Neural cell (in vitro differentiated cells): Measurements from ENCODE around the gene OS9. TPM values are rescaled to one million over a fixed set of nuclear protein-coding genes. Genes with fewer than 3 reads are reported as not detected.

Source experiments
- H2AFZ ChIP-seq: fragments of 200-600, 300-800 bp; sonication (generic), shearing (Covaris generic); 2 replicates; pipeline ENCODE4 v1.6.0; 2014; ENCODE audit warnings: low read depth, mild to moderate bottlenecking, antibody characterized with exemption, low read length, moderate library complexity
- H3F3A ChIP-seq: fragments of 200-600 bp; shearing (Covaris generic); 2 replicates; pipeline ENCODE4 v1.6.1; 2016; ENCODE audit warnings: mild to moderate bottlenecking, moderate library complexity, mixed read lengths, antibody characterized with exemption, low read length; ENCODE audit not compliant: insufficient read depth, poor library complexity, severe bottlenecking
- H3K27ac ChIP-seq: fragments of 200-600, 300-800 bp; sonication (generic), shearing (Covaris generic); 2 replicates; pipeline ENCODE4 v1.5.1; 2014; ENCODE audit warnings: mild to moderate bottlenecking, low read length, moderate library complexity
- H3K27me3 ChIP-seq: fragments of 300-800, 200-600 bp; sonication (generic), shearing (Covaris generic); 2 replicates; pipeline ENCODE4 v1.6.0; 2014; ENCODE audit warnings: mild to moderate bottlenecking, low read depth, low read length, moderate library complexity; ENCODE audit not compliant: insufficient read depth
- H3K36me3 ChIP-seq: fragments of 300-800, 200-600 bp; sonication (generic), shearing (Covaris generic); 2 replicates; pipeline ENCODE4 v1.5.1; 2014; ENCODE audit warnings: mild to moderate bottlenecking, antibody characterized with exemption, low read length, moderate library complexity; ENCODE audit not compliant: insufficient read depth
- H3K4me2 ChIP-seq: fragments of 300-800, 200-600 bp; sonication (generic), shearing (Covaris generic); 2 replicates; pipeline ENCODE4 v1.6.0; 2014; ENCODE audit warnings: mild to moderate bottlenecking, low read length
- H3K4me3 ChIP-seq: fragments of 300-800, 200-600 bp; sonication (generic), shearing (Covaris generic); 2 replicates; pipeline ENCODE4 v1.5.1; 2014; ENCODE audit warnings: mild to moderate bottlenecking, low read length, moderate library complexity
- H3K79me2 ChIP-seq: fragments of 200-600 bp; shearing (Covaris generic); replicated peaks from 2 replicates; pipeline ENCODE4 v1.6.0; 2014; ENCODE audit warnings: mild to moderate bottlenecking, low read length, moderate library complexity; ENCODE audit not compliant: insufficient read depth
- H3K9ac ChIP-seq: fragments of 300-800, 200-600 bp; sonication (generic), shearing (Covaris generic); 2 replicates; pipeline ENCODE4 v1.6.1; 2016; ENCODE audit warnings: mild to moderate bottlenecking, low read length, mixed read lengths
- H3K9me2 ChIP-seq: fragments of 200-600 bp; shearing (Covaris generic); 2 replicates; pipeline ENCODE4 v1.6.1; 2016; ENCODE audit warnings: mild to moderate bottlenecking, low read length, mixed read lengths; ENCODE audit not compliant: insufficient read depth
- H3K9me3 ChIP-seq: fragments of 200-600, 300-800 bp; sonication (generic), shearing (Covaris generic); 2 replicates; pipeline ENCODE4 v1.6.1; 2016; ENCODE audit warnings: mild to moderate bottlenecking, mixed run types, low read length, moderate library complexity, mixed read lengths
- H4K20me1 ChIP-seq: fragments of 200-600 bp; shearing (Covaris generic); 2 replicates; pipeline ENCODE4 v1.6.1; 2016; ENCODE audit warnings: mild to moderate bottlenecking, mixed run types; ENCODE audit not compliant: insufficient read depth
- CTCF ChIP-seq: fragments of 450-650 bp; IDR thresholded peaks from 2 replicates; pipeline ENCODE4 v1.5.1; 2014; ENCODE audit warnings: antibody characterized with exemption, mild to moderate bottlenecking, moderate library complexity; ENCODE audit not compliant: poor library complexity, severe bottlenecking
- EP300 ChIP-seq: fragments of 450-650 bp; conservative IDR thresholded peaks from 2 replicates; pipeline ENCODE4 v1.6.1; 2014; ENCODE audit warnings: antibody characterized with exemption, mild to moderate bottlenecking, moderate library complexity; ENCODE audit not compliant: poor library complexity, severe bottlenecking
- EZH2 ChIP-seq: fragments of 200-600, 300-800 bp; shearing (Covaris generic), sonication (generic); IDR thresholded peaks from 2 replicates; pipeline ENCODE4 v1.6.1; 2014; ENCODE audit warnings: antibody characterized with exemption, low read length, borderline replicate concordance, mild to moderate bottlenecking; ENCODE audit not compliant: insufficient read depth, poor library complexity, severe bottlenecking
- MXI1 ChIP-seq: fragments of 450-650 bp; conservative IDR thresholded peaks from 2 replicates; pipeline ENCODE4 v1.6.1; 2014; ENCODE audit warnings: antibody characterized with exemption, mild to moderate bottlenecking; ENCODE audit not compliant: poor library complexity, severe bottlenecking
- POLR2AphosphoS5 ChIP-seq: IDR thresholded peaks from 2 replicates; pipeline ENCODE4 v1.6.1; 2012
- RAD21 ChIP-seq: fragments of 450-650 bp; conservative IDR thresholded peaks from 2 replicates; pipeline ENCODE4 v1.6.1; 2014; ENCODE audit warnings: antibody characterized with exemption, mild to moderate bottlenecking, moderate library complexity
- SMC3 ChIP-seq: fragments of 450-650 bp; conservative IDR thresholded peaks from 2 replicates; pipeline ENCODE4 v1.6.1; 2014; ENCODE audit warnings: antibody characterized with exemption, mild to moderate bottlenecking, moderate library complexity; ENCODE audit not compliant: poor library complexity
- TAF1 ChIP-seq: IDR thresholded peaks from 2 replicates; pipeline ENCODE4 v1.6.1; 2012; ENCODE audit warnings: low read depth
- polyA plus RNA-seq: library from polyadenylated mRNA; depleted of rRNA; stranded (reverse); fragments of >200 nt; gene quantifications from 2 replicates; pipeline ENCODE4 v1.2.3, GENCODE V29; 2014
- TF ChIP-seq, protein P1 (sequence below): IDR thresholded peaks from 2 replicates; pipeline ENCODE4 v1.6.1; 2012; ENCODE audit warnings: borderline replicate concordance

OS9 gene
- polyA plus RNA-seq, 1 donor from 2014 or later = 248 TPM

DNA sequence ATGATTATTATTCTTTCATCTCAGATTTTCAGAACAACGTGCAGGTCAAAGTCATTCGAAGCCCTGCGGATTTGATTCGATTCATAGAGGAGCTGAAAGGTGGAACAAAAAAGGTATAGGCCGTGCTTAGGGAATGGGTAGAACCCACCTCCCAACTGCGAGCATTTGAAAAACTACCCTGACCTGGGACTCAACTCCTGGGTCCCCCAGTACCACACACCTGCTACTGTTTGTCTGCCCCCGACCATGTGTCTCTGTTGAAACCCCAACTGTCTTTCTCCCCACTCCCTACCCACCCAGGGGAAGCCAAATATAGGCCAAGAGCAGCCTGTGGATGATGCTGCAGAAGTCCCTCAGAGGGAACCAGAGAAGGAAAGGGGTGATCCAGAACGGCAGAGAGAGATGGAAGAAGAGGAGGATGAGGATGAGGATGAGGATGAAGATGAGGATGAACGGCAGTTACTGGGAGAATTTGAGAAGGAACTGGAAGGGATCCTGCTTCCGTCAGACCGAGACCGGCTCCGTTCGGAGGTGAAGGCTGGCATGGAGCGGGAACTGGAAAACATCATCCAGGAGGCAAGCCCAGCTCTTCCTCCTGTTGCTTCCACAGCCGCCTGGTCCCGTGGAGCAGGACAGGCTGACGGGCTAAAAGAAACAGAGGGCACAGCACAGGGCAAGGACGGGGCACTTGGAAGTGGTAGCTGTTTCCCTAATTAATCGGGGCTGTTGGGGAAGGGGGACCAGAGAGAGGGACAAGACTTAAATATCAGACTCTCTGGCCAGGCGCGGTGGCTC, 24.1 kb downstream of the OS9 start:
- Histone ChIP-seq H3K79me2 (no peaks in the 10 kb centered on the region), H3K9me3 (no peaks in the 10 kb centered on the region), H3F3A (no peaks in the 10 kb centered on the region), H3K9me2 (no peaks in the 10 kb centered on the region), H3K27ac (no peak overlapping the region), H3K36me3 (no peaks in the 10 kb centered on the region), H3K9ac (no peak overlapping the region), H2AFZ (no peak overlapping the region), H3K4me2 (no peak overlapping the region), H3K4me3 (no peak overlapping the region), H3K27me3 (no peaks in the 10 kb centered on the region), H4K20me1 (no peaks in the 10 kb centered on the region)
- TF ChIP-seq MXI1 (no peak), SMC3 (no peak), CTCF (no peak), POLR2AphosphoS5 (no peak), TAF1 (no peak), EP300 (no peak), EZH2 (no peak), RAD21 (no peak)
- TF ChIP-seq, protein P1, sequence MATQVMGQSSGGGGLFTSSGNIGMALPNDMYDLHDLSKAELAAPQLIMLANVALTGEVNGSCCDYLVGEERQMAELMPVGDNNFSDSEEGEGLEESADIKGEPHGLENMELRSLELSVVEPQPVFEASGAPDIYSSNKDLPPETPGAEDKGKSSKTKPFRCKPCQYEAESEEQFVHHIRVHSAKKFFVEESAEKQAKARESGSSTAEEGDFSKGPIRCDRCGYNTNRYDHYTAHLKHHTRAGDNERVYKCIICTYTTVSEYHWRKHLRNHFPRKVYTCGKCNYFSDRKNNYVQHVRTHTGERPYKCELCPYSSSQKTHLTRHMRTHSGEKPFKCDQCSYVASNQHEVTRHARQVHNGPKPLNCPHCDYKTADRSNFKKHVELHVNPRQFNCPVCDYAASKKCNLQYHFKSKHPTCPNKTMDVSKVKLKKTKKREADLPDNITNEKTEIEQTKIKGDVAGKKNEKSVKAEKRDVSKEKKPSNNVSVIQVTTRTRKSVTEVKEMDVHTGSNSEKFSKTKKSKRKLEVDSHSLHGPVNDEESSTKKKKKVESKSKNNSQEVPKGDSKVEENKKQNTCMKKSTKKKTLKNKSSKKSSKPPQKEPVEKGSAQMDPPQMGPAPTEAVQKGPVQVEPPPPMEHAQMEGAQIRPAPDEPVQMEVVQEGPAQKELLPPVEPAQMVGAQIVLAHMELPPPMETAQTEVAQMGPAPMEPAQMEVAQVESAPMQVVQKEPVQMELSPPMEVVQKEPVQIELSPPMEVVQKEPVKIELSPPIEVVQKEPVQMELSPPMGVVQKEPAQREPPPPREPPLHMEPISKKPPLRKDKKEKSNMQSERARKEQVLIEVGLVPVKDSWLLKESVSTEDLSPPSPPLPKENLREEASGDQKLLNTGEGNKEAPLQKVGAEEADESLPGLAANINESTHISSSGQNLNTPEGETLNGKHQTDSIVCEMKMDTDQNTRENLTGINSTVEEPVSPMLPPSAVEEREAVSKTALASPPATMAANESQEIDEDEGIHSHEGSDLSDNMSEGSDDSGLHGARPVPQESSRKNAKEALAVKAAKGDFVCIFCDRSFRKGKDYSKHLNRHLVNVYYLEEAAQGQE = no peak

DNA sequence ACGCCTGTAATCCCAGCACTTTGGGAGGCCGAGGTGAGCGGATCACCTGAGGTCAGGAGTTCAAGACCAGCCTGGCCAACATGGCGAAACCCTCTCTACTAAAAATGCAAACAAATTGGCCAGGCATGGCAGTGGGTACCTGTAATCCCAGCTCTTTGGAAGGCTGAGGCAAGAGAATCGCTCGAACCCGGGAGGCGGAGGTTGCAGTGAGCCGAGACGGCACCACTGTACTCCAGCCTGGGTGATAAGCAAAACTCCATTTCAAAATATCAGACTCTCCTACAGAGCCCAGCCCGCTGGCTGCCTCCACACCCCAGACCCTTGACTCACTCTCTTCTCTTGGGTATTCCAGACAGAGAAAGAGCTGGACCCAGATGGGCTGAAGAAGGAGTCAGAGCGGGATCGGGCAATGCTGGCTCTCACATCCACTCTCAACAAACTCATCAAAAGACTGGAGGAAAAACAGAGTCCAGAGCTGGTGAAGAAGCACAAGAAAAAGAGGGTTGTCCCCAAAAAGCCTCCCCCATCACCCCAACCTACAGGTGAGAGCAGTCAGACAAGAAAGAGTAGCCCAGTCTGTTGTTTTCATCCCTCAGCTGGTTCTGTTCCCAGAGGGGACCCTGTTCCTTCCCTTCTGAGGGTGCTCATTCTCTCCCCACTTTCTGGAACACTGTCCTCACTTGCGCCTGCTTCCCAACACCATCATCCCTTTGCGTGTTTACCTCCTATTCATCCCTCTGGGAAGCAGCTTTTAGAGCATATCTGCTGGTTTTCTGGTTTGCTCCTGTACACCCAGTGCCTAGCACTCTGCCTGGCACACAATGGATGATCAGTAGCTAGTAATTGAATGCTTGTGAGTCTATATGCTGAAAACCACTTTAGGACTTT, 25.0 kb downstream of the OS9 start:
- Histone ChIP-seq H3K9me2 (no peaks in the 10 kb centered on the region), H3K9me3 (no peaks in the 10 kb centered on the region), H3K9ac (no peak overlapping the region), H4K20me1 (no peaks in the 10 kb centered on the region), H3F3A (no peaks in the 10 kb centered on the region), H3K4me2 (no peak overlapping the region), H3K4me3 (no peak overlapping the region), H3K79me2 (no peaks in the 10 kb centered on the region), H3K36me3 (no peaks in the 10 kb centered on the region), H3K27ac (no peak overlapping the region), H3K27me3 (no peaks in the 10 kb centered on the region), H2AFZ (no peak overlapping the region)
- no peak for TF ChIP-seq TAF1
- TF ChIP-seq POLR2AphosphoS5 = no peak
- TF ChIP-seq, protein P1 = no peak
- no peak for TF ChIP-seq CTCF
- no peak for TF ChIP-seq RAD21
- no peak for TF ChIP-seq EZH2
- no peak for TF ChIP-seq EP300
- TF ChIP-seq SMC3 = no peak
- TF ChIP-seq MXI1 = no peak
